Mammary epithelial cell (primary cell): ENCODE results near the gene RSPH9.
"Not testable (repeated sequence)": the region's sequence is repeated elsewhere in the genome, so short reads cannot be mapped to it uniquely, and the experiment has no call there.

Experiments used
- EZH2 ChIP-seq: IDR thresholded peaks from 2 replicates; pipeline ENCODE4 v1.6.1; 2012; ENCODE audit warnings: low read length, inconsistent platforms, borderline replicate concordance
- TF ChIP-seq, protein P1 (sequence below), 2 donors: IDR thresholded peaks in 1 of 2; conservative IDR thresholded peaks in 1 of 2; 2 replicates each; pipeline ENCODE4 v1.5.1; 2011 to 2012; ENCODE audit warnings: inconsistent platforms in 2 of 2, low read length in 2 of 2, mild to moderate bottlenecking in 2 of 2, control low read depth in 1 of 2, low read depth in 1 of 2; ENCODE audit not compliant: insufficient read depth in 1 of 2; ENCODE audit errors: extremely low read depth in 1 of 2

DNA sequence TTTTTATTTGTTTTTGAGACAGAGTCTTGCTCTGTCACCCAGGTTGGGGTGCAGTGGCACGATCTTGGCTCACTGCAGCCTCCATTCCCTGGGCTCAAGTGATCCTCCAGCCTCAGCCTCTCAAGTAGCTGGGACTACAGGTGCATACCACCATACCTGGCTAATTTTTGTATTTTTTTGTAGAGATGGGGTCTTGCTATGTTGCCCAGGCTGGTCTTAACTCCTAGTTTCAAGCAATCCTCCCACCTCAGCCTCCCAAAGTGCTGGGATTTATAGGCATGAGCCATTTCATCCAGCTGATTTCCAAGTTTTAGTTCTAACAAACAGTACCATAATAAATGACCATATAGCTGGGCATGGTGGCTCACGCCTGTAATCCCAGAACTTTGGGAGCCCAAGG is 8.0 kb downstream of the RSPH9 start:
- TF ChIP-seq, protein P1, sequence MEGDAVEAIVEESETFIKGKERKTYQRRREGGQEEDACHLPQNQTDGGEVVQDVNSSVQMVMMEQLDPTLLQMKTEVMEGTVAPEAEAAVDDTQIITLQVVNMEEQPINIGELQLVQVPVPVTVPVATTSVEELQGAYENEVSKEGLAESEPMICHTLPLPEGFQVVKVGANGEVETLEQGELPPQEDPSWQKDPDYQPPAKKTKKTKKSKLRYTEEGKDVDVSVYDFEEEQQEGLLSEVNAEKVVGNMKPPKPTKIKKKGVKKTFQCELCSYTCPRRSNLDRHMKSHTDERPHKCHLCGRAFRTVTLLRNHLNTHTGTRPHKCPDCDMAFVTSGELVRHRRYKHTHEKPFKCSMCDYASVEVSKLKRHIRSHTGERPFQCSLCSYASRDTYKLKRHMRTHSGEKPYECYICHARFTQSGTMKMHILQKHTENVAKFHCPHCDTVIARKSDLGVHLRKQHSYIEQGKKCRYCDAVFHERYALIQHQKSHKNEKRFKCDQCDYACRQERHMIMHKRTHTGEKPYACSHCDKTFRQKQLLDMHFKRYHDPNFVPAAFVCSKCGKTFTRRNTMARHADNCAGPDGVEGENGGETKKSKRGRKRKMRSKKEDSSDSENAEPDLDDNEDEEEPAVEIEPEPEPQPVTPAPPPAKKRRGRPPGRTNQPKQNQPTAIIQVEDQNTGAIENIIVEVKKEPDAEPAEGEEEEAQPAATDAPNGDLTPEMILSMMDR (conservative IDR thresholded peaks at IDR 0.05 in 1 of 2, IDR thresholded peaks at IDR 0.05 in 1 of 2; ENCODE audit: extremely low read depth in 1 of 2, insufficient read depth in 1 of 2, low read depth in 1 of 2, low read length in 2 of 2), result not testable (repeated sequence)
- not testable (repeated sequence) for TF ChIP-seq EZH2
